22Rv1 (cell line): ENCODE data around the gene PYGO1.

Source experiments
- CTCF ChIP-seq: fragments of 450-650 bp; IDR thresholded peaks from 2 replicates; pipeline ENCODE4 v1.5.1; 2017; ENCODE audit warnings: mild to moderate bottlenecking
- ZFX ChIP-seq: fragments of 450-650 bp; IDR thresholded peaks from 2 replicates; pipeline ENCODE4 v1.6.1; 2017; ENCODE audit warnings: antibody characterized with exemption, borderline replicate concordance

GRCh38 chr15:55518641-55519040, 69.5 kb downstream of the PYGO1 start:
- TF ChIP-seq CTCF (peak; percentile 22; the same call in 1 of the 2 replicates), ZFX (no peak)
